ENCODE data around the gene RASSF4.
A peak's percentile ranks its signal among the peaks of the same experiment; 100 is the strongest.

Gene RASSF4

GRCh38 chr10:44959247-44960087 is at the start of gene RASSF4:
RASSF4 (plus strand) TSS chr10:44959802; CDS start chr10:44970203, 10,401 bp downstream.
- Histone ChIP-seq H3K9me3 (ENCODE audit: low read length) (no peaks in the 10 kb centered on the region), H3K36me3 (ENCODE audit: insufficient read depth, low read length) (peaks cover 13% of the 10 kb centered on the region), H3K4me3 (ENCODE audit: low read length) (peak within 1 kb of the TSS; percentile 70), H3K27me3 (ENCODE audit: insufficient read depth, low read length) (no peaks in the 10 kb centered on the region), H2AFZ (ENCODE audit: low read depth, low read length) (peak within 1 kb of the TSS; percentile 81), H3K4me1 (ENCODE audit: insufficient read depth, low read length) (peaks cover 54% of the 10 kb centered on the region)

- Histone ChIP-seq H2AFZ (ENCODE audit: low read depth, low read length) (no peak overlapping the region), H3K4me1 (ENCODE audit: insufficient read depth, low read length) (no peaks in the 10 kb centered on the region), H3K27me3 (ENCODE audit: insufficient read depth, low read length) (no peaks in the 10 kb centered on the region), H3K36me3 (ENCODE audit: insufficient read depth, low read length) (no peaks in the 10 kb centered on the region), H3K9me3 (ENCODE audit: low read length) (no peaks in the 10 kb centered on the region), H3K4me3 (ENCODE audit: low read length) (no peak overlapping the region)
These were observed 49.7 kb upstream of the RASSF4 start for GRCh38 chr10:44909910-44910309.

- H3K36me3 ChIP-seq (ENCODE audit: insufficient read depth, low read length): no peaks in the 10 kb centered on the region
- no peaks in the 10 kb centered on the region for H3K9me3 ChIP-seq (ENCODE audit: low read length)
- H2AFZ ChIP-seq (ENCODE audit: low read depth, low read length): no peak overlapping the region
- no peak overlapping the region for H3K4me3 ChIP-seq (ENCODE audit: low read length)
- H3K4me1 ChIP-seq (ENCODE audit: insufficient read depth, low read length): no peaks in the 10 kb centered on the region
- no peaks in the 10 kb centered on the region for H3K27me3 ChIP-seq (ENCODE audit: insufficient read depth, low read length)
These were observed 49.0 kb upstream of the RASSF4 start for GRCh38 chr10:44910602-44911001.

DNA sequence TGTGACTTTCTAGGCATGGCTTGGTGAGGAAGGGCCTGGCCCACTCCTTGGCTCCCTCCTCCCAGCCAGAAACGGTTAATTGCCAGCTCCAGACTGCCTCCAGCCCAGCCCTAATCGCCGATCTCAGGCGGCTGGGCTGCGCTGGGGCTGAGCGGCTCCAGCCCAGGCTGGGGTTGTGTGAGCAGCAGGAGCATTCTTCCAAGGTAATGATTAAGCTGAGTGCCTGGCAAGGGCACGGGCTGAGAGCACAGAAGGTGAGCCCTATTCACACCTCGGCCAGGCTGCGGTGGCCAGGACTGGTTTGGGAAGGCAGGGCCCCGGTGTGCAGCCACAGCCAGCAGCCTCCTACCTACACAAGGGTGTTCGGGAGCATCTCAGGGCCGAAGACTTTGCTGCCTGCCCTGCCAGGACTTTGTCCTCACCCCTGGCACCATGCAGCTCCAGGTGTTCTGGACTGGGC is 48.5 kb upstream of the RASSF4 start, which contains the start of gene TMEM72:
TMEM72 (plus strand) TSS at position 257 of the 460 bp plus-strand sequence; CDS start at position 433, 176 bp downstream.
- no peaks in the 10 kb centered on the region for H3K36me3 ChIP-seq (ENCODE audit: insufficient read depth, low read length)
- no peak within 1 kb of the TSS for H3K4me3 ChIP-seq (ENCODE audit: low read length)
- no peak within 1 kb of the TSS for H2AFZ ChIP-seq (ENCODE audit: low read depth, low read length)
- no peaks in the 10 kb centered on the region for H3K9me3 ChIP-seq (ENCODE audit: low read length)
- no peaks in the 10 kb centered on the region for H3K4me1 ChIP-seq (ENCODE audit: insufficient read depth, low read length)
- H3K27me3 ChIP-seq (ENCODE audit: insufficient read depth, low read length): no peaks in the 10 kb centered on the region

- H3K4me1 ChIP-seq (ENCODE audit: insufficient read depth, low read length): no peaks in the 10 kb centered on the region
These were observed 47.7 kb upstream of the RASSF4 start for GRCh38 chr10:44911951-44912350.

DNA sequence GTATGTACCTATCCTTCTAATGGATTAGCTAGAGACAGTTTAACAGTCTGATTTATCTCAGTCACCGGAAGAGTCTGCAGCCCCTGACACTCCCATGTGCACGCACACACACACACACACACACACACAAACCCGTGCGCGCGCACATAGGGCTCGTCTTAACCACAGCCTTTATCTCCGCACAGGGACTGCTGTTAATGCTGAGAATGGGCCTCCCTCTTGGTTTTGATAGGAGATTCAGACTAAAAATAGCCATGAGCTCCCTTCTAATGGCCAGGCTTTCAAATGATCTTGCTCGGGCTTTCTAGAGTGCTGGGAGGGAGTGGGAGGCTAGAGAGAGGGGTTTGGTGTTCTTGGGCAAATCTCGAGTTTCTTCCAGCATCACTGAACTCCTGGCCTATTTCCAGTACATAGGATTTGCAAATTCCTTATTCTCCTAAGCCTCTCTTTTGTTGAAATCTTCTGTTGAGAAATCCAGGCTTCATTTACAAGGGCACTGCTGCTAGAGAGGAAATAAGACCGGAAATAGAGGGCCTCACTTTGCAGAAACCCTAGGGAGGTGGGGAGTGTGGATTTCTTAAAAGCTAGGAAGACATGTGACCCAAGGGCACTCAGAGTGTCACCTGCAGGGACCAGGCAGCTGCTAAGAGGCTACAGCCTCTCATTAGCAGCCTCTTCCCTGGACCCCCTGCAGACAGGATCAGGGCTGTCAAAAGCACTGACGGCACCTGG is 46.1 kb upstream of the RASSF4 start:
- H3K4me1 ChIP-seq (ENCODE audit: insufficient read depth, low read length): no peaks in the 10 kb centered on the region
- H3K4me3 ChIP-seq (ENCODE audit: low read length): no peak overlapping the region
- H3K9me3 ChIP-seq (ENCODE audit: low read length): no peaks in the 10 kb centered on the region
- H3K27me3 ChIP-seq (ENCODE audit: insufficient read depth, low read length): no peaks in the 10 kb centered on the region
- H3K36me3 ChIP-seq (ENCODE audit: insufficient read depth, low read length): no peaks in the 10 kb centered on the region
- no peak overlapping the region for H2AFZ ChIP-seq (ENCODE audit: low read depth, low read length)

More at GRCh38 chr10:44911951-44912350, 47.7 kb upstream of the RASSF4 start:
- Histone ChIP-seq H3K27me3 (ENCODE audit: insufficient read depth, low read length) (no peaks in the 10 kb centered on the region), H3K36me3 (ENCODE audit: insufficient read depth, low read length) (no peaks in the 10 kb centered on the region), H2AFZ (ENCODE audit: low read depth, low read length) (no peak overlapping the region), H3K9me3 (ENCODE audit: low read length) (no peaks in the 10 kb centered on the region), H3K4me3 (ENCODE audit: low read length) (no peak overlapping the region)

DNA sequence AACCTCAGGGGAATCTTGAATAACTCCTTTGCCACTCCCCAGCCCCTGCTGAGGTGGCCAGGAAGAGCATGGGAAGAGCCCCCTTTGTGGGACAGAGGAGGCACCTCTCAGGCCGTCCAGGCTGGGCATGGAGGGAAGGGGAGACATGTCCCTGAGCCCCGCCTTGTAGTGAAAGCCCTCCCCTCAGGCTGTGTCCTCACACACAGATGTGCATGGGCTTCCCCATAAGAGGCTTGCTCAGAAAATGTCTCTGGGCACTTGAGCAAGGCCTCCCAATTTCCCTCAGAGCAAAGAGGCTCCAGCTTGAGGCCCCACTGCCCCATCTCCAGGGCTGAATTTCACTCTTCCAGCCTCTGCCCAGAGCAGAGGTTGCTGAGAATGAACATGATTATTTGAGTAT is 44.7 kb upstream of the RASSF4 start:
- Histone ChIP-seq H3K4me3 (ENCODE audit: low read length) (no peak overlapping the region), H3K9me3 (ENCODE audit: low read length) (no peaks in the 10 kb centered on the region), H3K27me3 (ENCODE audit: insufficient read depth, low read length) (no peaks in the 10 kb centered on the region), H3K36me3 (ENCODE audit: insufficient read depth, low read length) (no peaks in the 10 kb centered on the region), H2AFZ (ENCODE audit: low read depth, low read length) (no peak overlapping the region), H3K4me1 (ENCODE audit: insufficient read depth, low read length) (no peaks in the 10 kb centered on the region)

GRCh38 chr10:44916429-44916828 is 43.2 kb upstream of the RASSF4 start:
- Histone ChIP-seq H2AFZ (ENCODE audit: low read depth, low read length) (no peak overlapping the region), H3K36me3 (ENCODE audit: insufficient read depth, low read length) (no peaks in the 10 kb centered on the region), H3K4me3 (ENCODE audit: low read length) (no peak overlapping the region), H3K4me1 (ENCODE audit: insufficient read depth, low read length) (no peaks in the 10 kb centered on the region), H3K9me3 (ENCODE audit: low read length) (no peaks in the 10 kb centered on the region), H3K27me3 (ENCODE audit: insufficient read depth, low read length) (no peaks in the 10 kb centered on the region)

DNA sequence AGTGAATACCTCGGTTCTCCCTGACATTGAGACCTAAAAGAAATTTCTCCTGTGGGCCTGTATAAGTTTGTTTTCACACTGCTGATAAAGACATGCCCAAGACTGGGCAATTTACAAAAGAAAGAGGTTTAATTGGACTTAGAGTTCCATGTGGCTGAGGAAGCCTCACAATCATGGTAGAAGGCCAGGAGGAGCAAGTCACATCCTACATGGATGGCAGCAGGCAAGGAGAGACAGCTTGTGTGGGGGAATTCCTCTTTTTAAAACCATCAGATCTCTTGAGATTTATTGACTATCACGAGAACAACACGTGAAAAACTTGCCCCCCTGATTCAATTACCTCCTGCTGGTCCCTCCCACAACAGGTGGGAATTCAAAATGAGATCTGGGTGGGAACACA is 41.8 kb upstream of the RASSF4 start:
- Histone ChIP-seq H3K36me3 (ENCODE audit: insufficient read depth, low read length) (no peaks in the 10 kb centered on the region), H3K4me3 (ENCODE audit: low read length) (no peak overlapping the region), H3K4me1 (ENCODE audit: insufficient read depth, low read length) (no peaks in the 10 kb centered on the region), H2AFZ (ENCODE audit: low read depth, low read length) (no peak overlapping the region), H3K9me3 (ENCODE audit: low read length) (no peaks in the 10 kb centered on the region), H3K27me3 (ENCODE audit: insufficient read depth, low read length) (no peaks in the 10 kb centered on the region)

DNA sequence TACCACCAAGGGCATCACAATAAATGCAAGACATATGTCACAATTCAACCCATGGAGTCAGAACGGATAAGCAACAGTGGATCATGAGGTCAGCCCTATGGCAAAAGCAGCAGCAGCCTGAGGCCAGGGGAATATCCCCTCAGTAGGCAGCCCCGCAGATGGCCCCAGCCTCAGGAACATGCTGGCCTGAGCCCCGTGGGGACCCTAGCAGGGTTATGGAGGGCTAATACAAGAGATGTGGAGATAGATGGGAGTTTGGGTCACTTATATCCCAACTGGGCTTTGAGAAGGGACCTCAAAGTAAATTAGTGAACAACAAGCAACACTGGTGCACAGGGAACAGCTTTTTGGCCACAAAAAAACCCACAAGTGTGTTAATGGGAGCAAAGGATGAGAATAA is 39.4 kb upstream of the RASSF4 start:
- Histone ChIP-seq H2AFZ (ENCODE audit: low read depth, low read length) (no peak overlapping the region), H3K36me3 (ENCODE audit: insufficient read depth, low read length) (no peaks in the 10 kb centered on the region), H3K27me3 (ENCODE audit: insufficient read depth, low read length) (no peaks in the 10 kb centered on the region), H3K4me1 (ENCODE audit: insufficient read depth, low read length) (no peaks in the 10 kb centered on the region), H3K4me3 (ENCODE audit: low read length) (no peak overlapping the region), H3K9me3 (ENCODE audit: low read length) (no peaks in the 10 kb centered on the region)

DNA sequence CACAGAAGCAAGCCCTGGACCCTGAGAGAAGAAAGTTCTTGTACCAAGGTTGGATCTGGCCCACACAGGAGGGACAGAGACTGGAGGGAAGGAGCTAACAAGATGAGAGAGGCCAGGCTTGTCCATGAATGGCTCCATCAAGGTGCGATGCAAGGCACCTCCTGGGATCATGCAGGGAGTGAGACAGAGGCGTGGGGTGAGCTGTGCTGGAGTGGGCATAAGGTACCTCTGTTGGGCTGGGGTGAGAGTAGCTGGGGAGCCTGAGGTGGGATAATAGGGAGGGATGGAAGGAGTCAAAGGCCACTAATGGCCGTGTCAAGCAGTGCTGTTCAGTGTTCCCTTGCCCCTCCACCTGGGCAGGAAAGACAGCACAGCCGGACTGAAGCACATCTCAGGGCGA is 38.5 kb upstream of the RASSF4 start:
- H3K9me3 ChIP-seq (ENCODE audit: low read length): no peaks in the 10 kb centered on the region
- H3K4me3 ChIP-seq (ENCODE audit: low read length): no peak overlapping the region
- H3K36me3 ChIP-seq (ENCODE audit: insufficient read depth, low read length): no peaks in the 10 kb centered on the region
- no peaks in the 10 kb centered on the region for H3K4me1 ChIP-seq (ENCODE audit: insufficient read depth, low read length)
- H3K27me3 ChIP-seq (ENCODE audit: insufficient read depth, low read length): no peaks in the 10 kb centered on the region
- H2AFZ ChIP-seq (ENCODE audit: low read depth, low read length): no peak overlapping the region

GRCh38 chr10:44921506-44921905 is 38.1 kb upstream of the RASSF4 start:
- Histone ChIP-seq H3K9me3 (ENCODE audit: low read length) (no peaks in the 10 kb centered on the region), H2AFZ (ENCODE audit: low read depth, low read length) (no peak overlapping the region), H3K4me3 (ENCODE audit: low read length) (no peak overlapping the region), H3K27me3 (ENCODE audit: insufficient read depth, low read length) (no peaks in the 10 kb centered on the region), H3K4me1 (ENCODE audit: insufficient read depth, low read length) (no peaks in the 10 kb centered on the region), H3K36me3 (ENCODE audit: insufficient read depth, low read length) (no peaks in the 10 kb centered on the region)

DNA sequence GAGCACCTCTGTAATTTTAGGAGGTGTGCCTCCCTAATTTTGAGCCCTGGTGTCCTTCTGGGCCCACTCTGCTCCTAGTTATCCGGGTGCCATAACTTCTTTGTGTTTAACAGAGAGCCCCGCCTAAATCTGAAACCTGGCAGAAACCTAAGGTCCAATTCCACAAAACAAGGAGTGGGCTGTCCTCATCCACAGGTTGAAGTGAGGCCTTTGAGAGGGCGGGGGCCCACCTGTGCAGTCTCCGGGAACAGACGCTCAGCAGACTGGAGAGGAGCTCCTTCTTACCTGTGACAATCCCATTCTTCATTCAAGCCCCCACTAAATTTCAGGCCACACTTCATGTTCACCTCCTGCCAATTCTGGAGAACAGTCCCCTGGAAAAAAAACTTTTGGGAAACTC is 37.6 kb upstream of the RASSF4 start:
- Histone ChIP-seq H3K36me3 (ENCODE audit: insufficient read depth, low read length) (no peaks in the 10 kb centered on the region), H3K9me3 (ENCODE audit: low read length) (no peaks in the 10 kb centered on the region), H3K4me3 (ENCODE audit: low read length) (no peak overlapping the region), H2AFZ (ENCODE audit: low read depth, low read length) (no peak overlapping the region), H3K4me1 (ENCODE audit: insufficient read depth, low read length) (no peaks in the 10 kb centered on the region), H3K27me3 (ENCODE audit: insufficient read depth, low read length) (no peaks in the 10 kb centered on the region)

Measured in neuron (in vitro differentiated cells).